HFFc6 (cell line): Measurements from ENCODE around the gene DNAH6. TPM values are rescaled to one million over a fixed set of nuclear protein-coding genes. Genes with fewer than 3 reads are reported as not detected.

Source experiments
- DNase-seq: peaks from one replicate; pipeline ENCODE4 v3.0.0-alpha.2; 2018
- H3K27ac Mint-ChIP-seq: 2 replicates; pipeline ENCODE4 v1.8.0; 2020; ENCODE audit warnings: mild to moderate bottlenecking, mixed read lengths
- H3K27me3 Mint-ChIP-seq: 2 replicates; pipeline ENCODE4 v1.8.0; 2021; ENCODE audit warnings: mild to moderate bottlenecking, moderate library complexity, mixed read lengths; ENCODE audit not compliant: insufficient read depth
- H3K36me3 Mint-ChIP-seq: 2 replicates; pipeline ENCODE4 v1.8.0; 2021; ENCODE audit warnings: low read depth, mixed read lengths
- H3K4me1 Mint-ChIP-seq: 2 replicates; pipeline ENCODE4 v1.8.0; 2020; ENCODE audit warnings: low read depth, mixed read lengths
- H3K4me3 Mint-ChIP-seq: 2 replicates; pipeline ENCODE4 v1.8.0; 2020; ENCODE audit warnings: mild to moderate bottlenecking, moderate library complexity, mixed read lengths
- H3K9me3 Mint-ChIP-seq: 2 replicates; pipeline ENCODE4 v1.8.0; 2020; ENCODE audit warnings: mild to moderate bottlenecking, mixed read lengths
- total RNA-seq, 6 experiments: library from RNA; stranded (reverse); fragmentation: NEBNext Ultra II Directional; extraction: Animal tissue kit (Norgen Biotek cat#: 25700); gene quantifications; 2 replicates in 1 of 6; 3 replicates in 5 of 6; pipeline ENCODE4 v1.2.3, GENCODE V29; 2021
- TF ChIP-seq, protein P1 (sequence below): fragments of 200-600 bp; sonication (generic); IDR thresholded peaks from 2 replicates; pipeline ENCODE4 v1.5.0; 2021; ENCODE audit warnings: antibody characterized with exemption, mild to moderate bottlenecking

The DNAH6 gene
- total RNA-seq, 6 experiments from 2014 or later = 0.05 to 0.46 (median 0.05) TPM; not detected in 1

DNA sequence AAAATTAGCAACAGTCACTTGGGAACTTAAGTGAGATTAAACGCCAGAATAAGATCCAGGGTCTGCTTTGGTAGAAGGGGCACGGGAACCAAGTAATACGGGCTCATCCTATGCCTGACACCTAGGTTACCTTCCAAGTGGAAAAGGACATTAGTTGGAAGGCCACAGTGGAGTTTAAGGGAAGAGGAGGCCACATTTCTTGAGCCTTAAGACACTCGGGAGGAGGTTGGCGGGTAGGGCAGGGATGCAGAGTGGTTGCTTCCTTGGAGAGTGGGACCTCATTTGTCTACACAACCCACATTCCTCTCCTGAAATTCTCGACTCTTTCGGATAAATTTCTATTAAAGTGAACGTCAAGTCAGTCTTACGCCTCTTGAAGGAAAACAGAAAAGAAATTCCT lies 510 bp upstream of the DNAH6 start:
- peaks cover 6% of the 10 kb centered on the region; the same call in 1 of the 2 replicates for H3K9me3 Mint-ChIP-seq
- DNase-seq = no peak
- H3K27me3 Mint-ChIP-seq = peaks cover 7% of the 10 kb centered on the region
- peak overlapping the region; percentile 62 for H3K27ac Mint-ChIP-seq
- TF ChIP-seq, protein P1, sequence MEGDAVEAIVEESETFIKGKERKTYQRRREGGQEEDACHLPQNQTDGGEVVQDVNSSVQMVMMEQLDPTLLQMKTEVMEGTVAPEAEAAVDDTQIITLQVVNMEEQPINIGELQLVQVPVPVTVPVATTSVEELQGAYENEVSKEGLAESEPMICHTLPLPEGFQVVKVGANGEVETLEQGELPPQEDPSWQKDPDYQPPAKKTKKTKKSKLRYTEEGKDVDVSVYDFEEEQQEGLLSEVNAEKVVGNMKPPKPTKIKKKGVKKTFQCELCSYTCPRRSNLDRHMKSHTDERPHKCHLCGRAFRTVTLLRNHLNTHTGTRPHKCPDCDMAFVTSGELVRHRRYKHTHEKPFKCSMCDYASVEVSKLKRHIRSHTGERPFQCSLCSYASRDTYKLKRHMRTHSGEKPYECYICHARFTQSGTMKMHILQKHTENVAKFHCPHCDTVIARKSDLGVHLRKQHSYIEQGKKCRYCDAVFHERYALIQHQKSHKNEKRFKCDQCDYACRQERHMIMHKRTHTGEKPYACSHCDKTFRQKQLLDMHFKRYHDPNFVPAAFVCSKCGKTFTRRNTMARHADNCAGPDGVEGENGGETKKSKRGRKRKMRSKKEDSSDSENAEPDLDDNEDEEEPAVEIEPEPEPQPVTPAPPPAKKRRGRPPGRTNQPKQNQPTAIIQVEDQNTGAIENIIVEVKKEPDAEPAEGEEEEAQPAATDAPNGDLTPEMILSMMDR = no peak
- peaks cover 5% of the 10 kb centered on the region for H3K36me3 Mint-ChIP-seq
- peak overlapping the region; percentile 89 for H3K4me3 Mint-ChIP-seq
- H3K4me1 Mint-ChIP-seq = no peaks in the 10 kb centered on the region

DNA sequence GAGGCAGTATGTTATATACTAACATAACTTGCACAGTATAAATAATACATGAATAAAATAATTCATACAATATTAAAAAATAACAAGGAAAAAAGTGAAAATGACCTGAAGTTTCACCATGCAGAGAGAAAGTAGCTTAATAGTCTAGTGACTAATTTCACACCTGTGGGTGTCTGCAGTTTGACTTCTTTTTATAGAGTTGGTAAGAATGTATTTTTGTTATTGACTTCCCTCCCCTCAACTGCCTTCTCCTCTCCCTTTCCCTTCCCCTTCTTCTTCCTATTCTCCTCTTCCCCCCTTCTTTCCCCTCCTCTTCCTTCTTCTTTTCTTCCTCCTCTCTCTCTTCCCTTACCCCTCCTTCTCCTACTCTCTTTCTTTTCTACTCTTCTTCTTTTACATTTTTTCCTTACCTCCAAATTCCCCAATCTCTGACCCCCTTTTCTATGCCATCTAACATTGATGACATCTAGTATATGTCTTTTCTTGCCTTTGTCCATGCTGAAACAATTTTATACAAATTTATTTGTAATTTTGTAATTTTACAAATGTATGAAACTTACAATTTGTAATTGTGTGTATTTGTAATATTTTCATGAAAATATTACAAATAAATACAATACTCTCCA lies 3.1 kb downstream of the DNAH6 start:
- no peaks in the 10 kb centered on the region for H3K4me1 Mint-ChIP-seq
- H3K36me3 Mint-ChIP-seq = no peaks in the 10 kb centered on the region
- DNase-seq = no peak
- TF ChIP-seq, protein P1 = no peak
- H3K4me3 Mint-ChIP-seq = no peak overlapping the region
- H3K27ac Mint-ChIP-seq = no peak overlapping the region
- no peaks in the 10 kb centered on the region for H3K9me3 Mint-ChIP-seq
- peaks cover 7% of the 10 kb centered on the region for H3K27me3 Mint-ChIP-seq

DNA sequence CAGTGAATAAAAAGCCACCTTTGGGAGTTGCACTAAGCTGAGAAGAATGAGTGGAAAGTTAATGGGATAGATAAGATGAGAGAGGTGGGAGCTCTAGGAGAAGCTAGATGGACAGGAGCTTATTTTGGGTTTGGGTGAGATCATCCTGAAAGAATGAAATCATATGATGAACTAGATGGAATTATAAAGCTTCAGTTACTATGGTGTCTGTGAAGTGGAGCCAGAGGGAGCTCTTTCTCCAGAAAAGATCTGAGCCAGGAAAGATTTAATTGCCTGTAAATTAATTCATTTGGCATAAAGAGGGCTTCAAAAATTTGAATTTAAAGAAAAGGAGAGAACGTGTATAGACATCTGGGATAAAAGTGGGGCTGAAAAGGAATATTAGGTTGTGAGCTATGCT lies 10.3 kb downstream of the DNAH6 start:
- Mint-ChIP-seq H3K9me3 (no peaks in the 10 kb centered on the region), H3K36me3 (no peaks in the 10 kb centered on the region), H3K27me3 (peaks cover 14% of the 10 kb centered on the region), H3K27ac (no peak overlapping the region), H3K4me3 (no peak overlapping the region), H3K4me1 (0 out of 2 replicates have a peak, but pooled peaks cover 7% of the 10 kb centered on the region)
- DNase-seq = peak; percentile 3
- TF ChIP-seq, protein P1 = peak; percentile 61

DNA sequence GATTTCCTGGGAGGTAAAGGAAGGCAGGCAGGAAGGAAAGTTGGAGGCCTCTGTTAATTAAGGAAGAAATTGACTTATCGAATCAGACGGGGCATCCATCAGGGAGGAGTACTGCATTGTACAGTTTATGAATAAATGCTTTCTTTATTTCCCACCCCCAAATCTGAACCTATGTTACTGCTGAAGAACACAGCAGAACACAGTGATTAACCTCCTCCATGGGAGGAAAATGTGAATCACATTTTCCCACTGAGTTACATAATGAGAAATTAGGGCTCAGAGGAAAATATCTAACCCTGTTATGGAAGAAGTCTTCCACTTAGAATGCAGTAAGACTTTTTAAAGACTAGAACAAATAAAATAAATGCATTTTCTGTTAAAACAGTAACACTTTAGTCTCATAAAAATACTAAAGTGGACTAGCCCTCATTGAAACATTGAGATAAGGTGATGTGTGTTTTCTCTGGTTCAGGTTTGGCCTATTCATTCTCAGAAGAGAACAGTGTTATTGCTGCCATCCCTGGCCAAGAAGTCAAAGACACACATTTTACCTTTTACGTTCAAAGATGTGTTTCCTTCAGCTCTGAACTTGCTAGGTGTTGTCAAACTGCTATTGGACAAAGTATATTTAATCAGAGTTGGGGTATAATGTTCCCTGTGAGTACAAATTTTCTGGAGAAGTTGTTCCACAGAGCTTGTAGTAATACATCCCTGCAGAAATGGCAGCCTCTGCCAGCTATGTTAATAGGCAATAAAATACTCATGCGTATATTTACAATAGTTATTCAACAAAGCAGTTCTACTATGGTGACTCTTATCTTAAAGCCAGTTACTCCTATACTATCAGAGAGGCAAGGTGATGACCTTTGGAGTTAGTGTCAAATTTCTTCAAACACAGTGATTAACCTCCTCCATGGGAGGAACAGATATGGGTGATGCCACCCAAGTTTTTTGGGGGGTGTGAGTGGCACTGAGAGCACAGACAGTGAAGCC lies 11.1 kb downstream of the DNAH6 start:
- H3K27me3 Mint-ChIP-seq = peaks cover 14% of the 10 kb centered on the region
- H3K4me1 Mint-ChIP-seq = 0 out of 2 replicates have a peak, but pooled peaks cover 7% of the 10 kb centered on the region
- no peaks in the 10 kb centered on the region for H3K9me3 Mint-ChIP-seq
- no peak overlapping the region for H3K27ac Mint-ChIP-seq
- DNase-seq = no peak
- TF ChIP-seq, protein P1 = no peak
- H3K36me3 Mint-ChIP-seq = no peaks in the 10 kb centered on the region
- no peak overlapping the region for H3K4me3 Mint-ChIP-seq

DNA sequence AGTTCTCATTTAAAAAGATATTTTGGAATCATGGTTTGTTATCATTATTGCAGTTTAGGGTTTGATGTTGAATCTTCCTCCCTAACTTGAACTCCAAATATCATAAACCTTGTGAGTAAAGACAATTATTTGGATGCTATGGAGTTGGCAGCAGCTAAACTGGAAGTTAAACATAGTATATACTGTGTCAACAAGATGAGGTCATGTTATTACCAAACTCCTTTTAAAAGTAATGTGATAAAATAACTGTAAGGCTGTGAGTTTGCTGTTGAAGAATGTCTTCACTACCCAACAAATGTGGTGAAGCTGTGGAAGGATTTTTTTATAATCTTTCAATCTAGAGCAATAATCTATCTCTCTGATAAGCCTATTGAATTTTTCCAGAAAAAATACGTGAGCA lies 16.0 kb downstream of the DNAH6 start:
- Mint-ChIP-seq H3K36me3 (no peaks in the 10 kb centered on the region), H3K4me1 (no peaks in the 10 kb centered on the region), H3K4me3 (no peak overlapping the region), H3K9me3 (no peaks in the 10 kb centered on the region), H3K27me3 (peaks cover 14% of the 10 kb centered on the region), H3K27ac (no peak overlapping the region)
- TF ChIP-seq, protein P1 = no peak
- no peak for DNase-seq
